Measurements from ENCODE around the gene MED27.

DNA sequence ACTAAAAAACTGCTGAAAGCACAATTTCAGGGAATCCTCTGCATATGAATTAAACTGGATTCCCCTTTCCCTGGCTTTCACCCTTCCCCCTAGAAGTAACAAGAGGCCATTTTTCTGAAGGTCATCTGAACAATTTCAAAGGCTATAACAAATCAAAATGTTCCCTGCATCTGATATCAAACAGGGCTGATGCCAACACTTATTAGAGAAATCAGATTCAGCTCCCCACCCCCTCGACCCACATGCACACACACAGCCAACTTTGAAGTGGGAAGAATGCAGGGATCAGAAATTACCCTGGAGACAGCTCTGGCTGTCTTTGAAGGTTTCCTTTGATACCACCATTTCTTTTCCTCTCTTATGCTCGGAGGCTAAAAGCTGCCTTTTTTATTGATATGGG is 190.7 kb downstream of the MED27 start:
- no peak for TF ChIP-seq CTCF (IDR thresholded peaks at IDR 0.05)
- TF ChIP-seq POLR2A (IDR thresholded peaks at IDR 0.05): no peak
- TF ChIP-seq POLR2AphosphoS5 (IDR thresholded peaks at IDR 0.05): no peak
- TF ChIP-seq EP300 (IDR thresholded peaks at IDR 0.05): no peak
